Muscle layer of colon (tissue), 2 donors: ENCODE results near the gene EBF3.

Experiments used
- H3K27ac ChIP-seq: one replicate; pipeline ENCODE4 v1.7.0; 2013; ENCODE audit warnings: low read depth, mild to moderate bottlenecking, low read length, moderate library complexity
- H3K27me3 ChIP-seq, 2 donors: one replicate each; pipeline ENCODE4 v1.7.0; 2013; ENCODE audit warnings: low read length in 2 of 2, mild to moderate bottlenecking in 2 of 2; ENCODE audit not compliant: insufficient read depth in 2 of 2, control insufficient read depth in 1 of 2
- H3K36me3 ChIP-seq: one replicate; pipeline ENCODE4 v1.7.0; 2013; ENCODE audit warnings: mild to moderate bottlenecking, low read length; ENCODE audit not compliant: insufficient read depth
- H3K4me1 ChIP-seq: one replicate; pipeline ENCODE4 v1.7.0; 2013; ENCODE audit warnings: mild to moderate bottlenecking, low read length; ENCODE audit not compliant: insufficient read depth
- H3K4me3 ChIP-seq, 2 donors: one replicate each; pipeline ENCODE4 v1.7.0; 2013; ENCODE audit warnings: low read length in 2 of 2, low read depth in 1 of 2, mild to moderate bottlenecking in 1 of 2, moderate library complexity in 1 of 2
- H3K9ac ChIP-seq: one replicate; pipeline ENCODE4 v1.7.0; 2013; ENCODE audit warnings: low read length
- H3K9me3 ChIP-seq: one replicate; pipeline ENCODE4 v1.7.0; 2013; ENCODE audit warnings: mild to moderate bottlenecking, low read length
- donor health status: abdominal sarcoma.
- donor health status: Adenocarcinoma of cecum.

EBF3 gene

DNA sequence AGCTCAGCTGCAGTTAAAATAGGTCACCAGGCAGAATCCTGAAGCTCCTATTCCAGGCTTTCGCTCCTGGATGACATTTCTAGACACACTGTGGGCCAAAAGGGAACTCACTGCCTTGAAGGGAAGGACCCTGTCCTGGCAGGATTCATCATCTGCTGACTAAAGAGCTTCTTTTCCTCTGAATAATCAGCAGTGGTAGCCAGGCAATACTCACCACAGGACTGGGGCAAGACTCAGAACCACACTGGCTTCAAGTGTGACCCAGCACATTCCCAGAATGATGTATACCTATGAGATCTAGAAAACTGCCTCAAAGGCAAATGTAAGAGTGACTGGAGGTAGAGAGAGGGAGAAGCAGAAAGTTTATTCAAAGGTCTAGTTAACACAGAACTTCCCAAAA is 29.5 kb upstream of the EBF3 start:
- H3K27ac ChIP-seq, result no peak overlapping the region
- no peaks in the 10 kb centered on the region for H3K27me3 ChIP-seq
- H3K36me3 ChIP-seq, result no peaks in the 10 kb centered on the region
- no peaks in the 10 kb centered on the region for H3K9me3 ChIP-seq
- no peaks in the 10 kb centered on the region for H3K4me1 ChIP-seq
- no peak overlapping the region for H3K9ac ChIP-seq
- no peak overlapping the region for H3K4me3 ChIP-seq

DNA sequence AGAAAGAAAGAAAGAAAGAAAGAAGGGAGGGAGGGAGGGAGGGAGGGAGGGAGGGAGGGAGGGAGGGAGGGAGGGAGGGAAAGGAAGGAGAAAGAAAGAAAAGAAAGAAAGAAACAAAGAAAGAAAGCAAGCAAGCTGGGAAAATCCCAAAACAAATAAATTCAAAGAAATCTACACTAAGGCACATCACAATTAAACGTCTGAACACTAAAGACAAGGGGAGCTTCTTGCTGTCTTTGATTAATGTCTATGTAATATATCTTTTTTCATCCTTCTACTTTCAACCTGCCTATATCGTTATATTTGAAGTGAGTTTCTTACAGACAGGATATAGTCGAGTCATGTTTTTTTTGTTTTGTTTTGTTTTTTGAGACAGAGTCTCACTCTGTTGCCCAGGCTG is 28.3 kb upstream of the EBF3 start:
- H3K9me3 ChIP-seq, result no peaks in the 10 kb centered on the region
- H3K4me3 ChIP-seq, result no peak overlapping the region
- no peaks in the 10 kb centered on the region for H3K27me3 ChIP-seq
- H3K27ac ChIP-seq, result no peak overlapping the region
- H3K4me1 ChIP-seq, result no peaks in the 10 kb centered on the region
- no peak overlapping the region for H3K9ac ChIP-seq
- no peaks in the 10 kb centered on the region for H3K36me3 ChIP-seq

DNA sequence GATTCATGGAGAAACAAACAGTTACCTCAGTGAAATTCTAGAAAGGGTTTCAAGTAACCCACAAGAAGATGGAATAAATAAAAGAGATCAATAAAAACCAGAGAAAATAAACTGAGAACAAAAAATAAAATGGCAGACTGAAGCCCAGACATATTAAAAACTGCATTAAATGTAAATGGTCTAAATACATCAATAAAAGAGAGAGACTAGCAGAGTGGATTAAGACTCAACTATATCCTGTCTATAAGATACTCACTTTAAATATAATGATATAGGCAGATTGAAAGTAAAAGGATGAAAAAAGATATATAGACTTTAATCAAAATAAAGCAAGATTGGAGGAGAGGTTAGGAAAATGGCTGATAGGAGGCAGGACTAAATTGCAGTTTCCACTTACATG is 18.8 kb upstream of the EBF3 start:
- Histone ChIP-seq H3K36me3 (no peaks in the 10 kb centered on the region), H3K9me3 (peaks cover 4% of the 10 kb centered on the region), H3K4me3 (no peak overlapping the region), H3K27me3 (no peaks in the 10 kb centered on the region), H3K9ac (no peak overlapping the region), H3K27ac (no peak overlapping the region), H3K4me1 (no peaks in the 10 kb centered on the region)

DNA sequence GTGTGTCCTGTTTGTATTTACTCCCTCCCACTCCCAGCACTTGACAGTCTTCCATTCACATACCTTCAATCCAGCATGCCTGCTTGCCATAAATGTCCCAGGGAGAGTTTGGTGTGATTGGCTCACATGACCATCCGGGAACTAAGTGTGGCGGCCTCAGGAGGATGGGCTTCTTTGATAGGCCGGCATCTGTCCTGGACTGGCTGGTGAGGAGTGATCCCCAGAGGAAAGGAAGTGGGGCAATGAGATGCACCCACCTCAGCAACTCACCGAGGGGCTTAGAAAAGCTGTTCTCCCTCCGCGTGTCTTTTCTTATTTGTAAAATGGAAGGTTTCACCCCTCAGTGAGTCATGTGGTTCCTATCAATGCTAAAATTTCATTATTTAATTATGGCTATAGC is 14.9 kb upstream of the EBF3 start:
- Histone ChIP-seq H3K4me3 (no peak overlapping the region), H3K36me3 (no peaks in the 10 kb centered on the region), H3K27me3 (peaks cover 4 to 7% of the 10 kb centered on the region in 2 donors), H3K9ac (no peak overlapping the region), H3K27ac (no peak overlapping the region), H3K4me1 (no peaks in the 10 kb centered on the region), H3K9me3 (no peaks in the 10 kb centered on the region)

DNA sequence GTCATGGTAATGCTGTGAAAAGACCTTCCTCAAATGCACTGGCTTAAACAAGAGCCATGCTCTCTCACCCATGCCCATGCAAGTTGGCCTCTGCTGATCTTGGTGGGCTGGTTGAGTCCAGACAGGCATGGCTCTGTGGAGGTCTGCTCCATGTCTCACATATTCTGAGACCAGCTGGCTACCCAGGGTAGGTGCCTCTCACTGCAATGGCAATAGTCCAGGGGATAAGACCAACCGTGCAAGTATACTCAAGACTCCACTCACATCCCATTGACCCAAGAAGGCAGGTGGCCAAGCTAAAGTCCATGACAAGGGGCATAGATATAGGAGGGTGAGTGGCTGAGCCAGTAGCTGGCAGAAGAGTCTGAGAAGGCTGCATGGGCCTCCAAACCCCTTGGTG is 14.2 kb upstream of the EBF3 start:
- Histone ChIP-seq H3K9ac (no peak overlapping the region), H3K27ac (no peak overlapping the region), H3K4me1 (no peaks in the 10 kb centered on the region), H3K36me3 (no peaks in the 10 kb centered on the region), H3K4me3 (no peak overlapping the region), H3K9me3 (no peaks in the 10 kb centered on the region), H3K27me3 (peaks cover 4 to 14% of the 10 kb centered on the region in 2 donors)

DNA sequence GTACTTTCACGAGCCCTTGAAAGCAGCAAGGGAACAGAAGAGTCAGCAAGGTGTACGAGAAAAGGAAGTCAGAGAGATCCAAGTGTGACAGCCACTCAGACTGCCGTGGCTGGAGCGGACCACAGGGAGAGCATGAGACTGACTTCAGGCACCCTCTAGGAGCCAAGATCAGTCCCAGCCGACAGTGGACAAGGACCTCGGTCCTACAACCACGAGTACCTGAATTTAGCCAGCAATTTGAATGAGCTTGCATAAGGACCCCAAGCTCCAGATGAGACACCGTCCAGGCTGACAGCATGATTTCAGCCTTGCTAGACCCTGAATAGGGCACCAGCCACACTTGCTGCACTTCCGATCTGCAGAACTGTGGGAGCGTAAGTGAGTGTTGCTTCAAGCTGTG is 13.7 kb upstream of the EBF3 start:
- Histone ChIP-seq H3K9ac (no peak overlapping the region), H3K27me3 (peaks cover 4 to 18% of the 10 kb centered on the region in 2 donors)

DNA sequence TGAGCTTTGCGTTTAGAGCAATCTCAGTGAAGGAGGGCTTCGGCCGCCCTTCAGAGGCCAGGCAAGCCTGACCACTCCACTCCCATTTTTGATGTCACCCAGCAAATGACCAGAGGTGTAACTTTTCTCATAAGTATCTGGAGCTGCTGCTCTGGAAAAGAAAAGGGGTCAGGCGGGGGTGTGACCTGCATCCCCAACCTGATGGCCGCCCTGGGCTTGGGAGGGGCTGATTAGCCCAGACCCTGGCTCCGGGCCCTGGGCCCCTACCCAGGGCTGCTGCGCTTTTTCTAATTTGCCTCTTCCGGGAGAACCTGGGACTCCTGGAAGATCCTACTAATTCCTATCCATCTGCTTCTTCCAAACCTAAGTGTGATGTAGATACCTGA is 9.6 kb upstream of the EBF3 start:
- Histone ChIP-seq H3K27ac (no peak overlapping the region), H3K4me1 (peaks cover 22% of the 10 kb centered on the region), H3K36me3 (no peaks in the 10 kb centered on the region), H3K4me3 (no peak overlapping the region), H3K9me3 (no peaks in the 10 kb centered on the region), H3K9ac (no peak overlapping the region), H3K27me3 (peaks cover 35 to 56% of the 10 kb centered on the region in 2 donors)

More for the DNA sequence above, 13.7 kb upstream of the EBF3 start:
- Histone ChIP-seq H3K9me3 (no peaks in the 10 kb centered on the region), H3K4me3 (no peak overlapping the region), H3K27ac (no peak overlapping the region), H3K4me1 (no peaks in the 10 kb centered on the region), H3K36me3 (no peaks in the 10 kb centered on the region)

DNA sequence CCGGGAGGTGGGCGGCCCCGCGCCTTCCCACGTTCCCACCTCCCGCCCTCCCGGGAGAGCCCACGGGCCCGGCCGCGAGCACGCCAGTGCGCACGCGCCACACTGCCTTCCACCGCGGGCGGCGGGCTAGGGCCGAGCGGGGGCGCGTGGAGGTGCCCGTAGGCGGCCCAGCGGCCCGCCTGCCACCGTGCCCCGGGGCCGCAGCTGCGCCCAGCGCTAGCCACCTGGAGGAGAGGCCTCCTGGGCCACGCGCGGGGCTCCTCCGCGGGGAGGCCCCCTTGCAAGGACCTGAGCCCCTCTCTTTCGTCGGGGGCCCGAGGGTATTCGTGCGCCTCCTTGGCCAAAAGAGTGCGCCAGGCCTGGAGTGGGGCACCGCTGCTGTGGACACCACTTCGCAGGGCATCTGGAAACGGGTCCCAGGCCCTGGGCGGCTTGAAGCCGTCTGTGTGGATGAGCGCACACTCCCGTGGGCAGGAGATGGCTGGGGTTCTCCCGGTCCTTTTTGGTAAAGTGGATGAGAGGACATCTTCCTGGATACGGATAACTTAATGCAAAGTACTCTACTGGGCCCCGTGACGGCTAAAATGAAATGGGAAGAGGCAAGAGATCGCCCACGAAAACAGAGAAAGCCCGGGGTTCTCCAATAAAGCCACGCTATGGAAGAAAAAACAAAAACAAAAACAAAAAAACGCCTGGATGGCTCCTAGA is 9.0 kb upstream of the EBF3 start:
- no peak overlapping the region for H3K4me3 ChIP-seq
- no peaks in the 10 kb centered on the region for H3K9me3 ChIP-seq
- no peaks in the 10 kb centered on the region for H3K36me3 ChIP-seq
- peaks cover 23% of the 10 kb centered on the region for H3K4me1 ChIP-seq
- H3K9ac ChIP-seq, result no peak overlapping the region
- H3K27me3 ChIP-seq, result peaks cover 40 to 62% of the 10 kb centered on the region in 2 donors
- no peak overlapping the region for H3K27ac ChIP-seq

DNA sequence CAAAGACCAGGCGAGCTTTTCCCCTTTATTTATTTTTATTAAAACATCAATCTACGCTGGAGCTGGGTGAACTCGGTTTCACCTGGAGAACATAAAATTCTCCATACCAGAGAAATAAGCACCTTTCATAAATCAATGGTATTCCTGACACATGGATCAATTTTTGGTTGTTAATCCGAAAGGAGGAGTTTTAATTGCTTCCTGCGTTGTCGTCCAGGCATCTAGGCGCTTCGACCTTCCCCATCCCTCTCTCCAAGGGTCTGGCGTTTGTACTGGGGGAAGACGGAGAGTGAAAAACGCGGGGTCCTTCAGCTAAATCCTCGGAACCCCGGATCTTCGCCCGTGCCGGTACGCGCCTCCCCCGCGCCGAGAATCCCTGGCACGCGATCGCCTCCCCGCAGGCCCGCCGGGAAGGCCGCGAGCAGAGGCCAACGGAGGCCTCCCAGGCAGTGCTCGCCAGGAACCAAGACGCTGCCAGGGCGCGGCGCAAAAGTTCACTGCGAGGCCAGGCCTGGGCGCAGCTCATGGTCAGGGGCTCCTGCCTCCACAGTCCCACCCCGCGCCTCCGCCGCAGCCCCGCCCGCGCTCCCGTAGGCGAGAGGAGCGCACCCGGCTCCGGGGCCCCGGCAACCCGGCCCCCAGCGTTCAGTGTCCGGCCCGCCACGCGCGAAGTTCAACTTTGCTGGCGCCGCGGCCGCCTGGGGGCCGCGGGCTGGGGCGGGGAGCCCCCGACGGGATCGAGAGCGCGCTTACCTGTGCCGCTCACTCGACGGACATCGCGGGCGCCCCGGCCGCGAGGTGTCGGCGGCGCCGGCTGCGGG is 8.3 kb upstream of the EBF3 start:
- H3K9me3 ChIP-seq, result no peaks in the 10 kb centered on the region
- peaks cover 46 to 69% of the 10 kb centered on the region in 2 donors for H3K27me3 ChIP-seq
- H3K27ac ChIP-seq, result no peak overlapping the region
- no peak overlapping the region for H3K9ac ChIP-seq
- no peak overlapping the region for H3K4me3 ChIP-seq
- peaks cover 26% of the 10 kb centered on the region for H3K4me1 ChIP-seq
- H3K36me3 ChIP-seq, result no peaks in the 10 kb centered on the region

DNA sequence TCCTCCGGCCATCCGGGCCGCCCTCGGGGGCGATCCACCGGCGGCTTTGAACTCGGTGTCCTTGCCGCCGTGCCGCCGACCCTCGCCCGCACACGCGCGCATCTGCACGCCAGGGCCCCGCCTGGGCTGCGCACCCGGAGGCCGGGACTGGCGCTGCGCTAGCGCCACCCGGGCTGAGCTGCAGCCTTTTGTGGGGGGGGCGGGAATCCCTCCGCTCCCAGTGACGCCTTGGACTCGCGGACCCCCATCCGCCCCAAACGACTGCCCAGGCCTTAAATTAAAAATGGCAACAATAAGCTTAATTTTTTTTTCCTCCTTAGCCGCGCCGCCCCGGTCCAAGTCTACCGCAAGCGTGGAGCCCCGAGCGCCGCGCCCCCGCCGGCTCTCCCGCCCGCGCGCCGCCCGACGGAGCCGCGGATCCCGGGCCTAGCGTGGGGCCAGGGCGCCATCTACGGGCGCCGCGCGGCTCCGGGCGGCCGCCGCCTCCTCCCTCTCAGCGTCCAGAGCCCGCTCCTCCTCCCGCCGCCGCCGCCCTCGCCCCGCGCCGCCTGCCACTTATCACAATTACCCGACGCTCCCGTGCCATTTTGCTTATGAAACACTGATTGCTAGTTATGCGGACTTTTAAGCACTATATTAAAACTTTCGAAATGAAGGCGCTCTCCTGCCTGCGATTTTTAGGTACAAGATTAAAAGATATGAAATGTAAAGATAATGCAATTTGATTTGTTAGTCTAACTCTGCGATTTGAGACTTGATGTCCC is 7.5 kb upstream of the EBF3 start:
- Histone ChIP-seq H3K9ac (no peak overlapping the region), H3K4me3 (peak overlapping the region in 1 of 2 donors; percentile 27), H3K9me3 (no peaks in the 10 kb centered on the region), H3K4me1 (peaks cover 26% of the 10 kb centered on the region), H3K27ac (no peak overlapping the region), H3K36me3 (no peaks in the 10 kb centered on the region), H3K27me3 (peaks cover 46 to 77% of the 10 kb centered on the region in 2 donors)
